NB4 (cell line): ENCODE data around the gene SPATA6L.

Experiments
- MYC ChIP-seq: IDR thresholded peaks from 2 replicates; pipeline ENCODE4 v1.6.1; 2011; ENCODE audit warnings: low read depth, low read length
- POLR2A ChIP-seq: IDR thresholded peaks from 2 replicates; pipeline ENCODE4 v1.6.1; 2011; ENCODE audit warnings: mild to moderate bottlenecking; ENCODE audit not compliant: insufficient read length; ENCODE audit errors: extremely low read depth
- TF ChIP-seq, protein P1 (sequence below): IDR thresholded peaks from one replicate; pipeline ENCODE4 v1.5.1; 2012; ENCODE audit warnings: low read depth, low read length
- TF ChIP-seq, protein P2 (sequence below): IDR thresholded peaks from 2 replicates; pipeline ENCODE4 v1.6.1; 2011; ENCODE audit warnings: low read depth, low read length

DNA sequence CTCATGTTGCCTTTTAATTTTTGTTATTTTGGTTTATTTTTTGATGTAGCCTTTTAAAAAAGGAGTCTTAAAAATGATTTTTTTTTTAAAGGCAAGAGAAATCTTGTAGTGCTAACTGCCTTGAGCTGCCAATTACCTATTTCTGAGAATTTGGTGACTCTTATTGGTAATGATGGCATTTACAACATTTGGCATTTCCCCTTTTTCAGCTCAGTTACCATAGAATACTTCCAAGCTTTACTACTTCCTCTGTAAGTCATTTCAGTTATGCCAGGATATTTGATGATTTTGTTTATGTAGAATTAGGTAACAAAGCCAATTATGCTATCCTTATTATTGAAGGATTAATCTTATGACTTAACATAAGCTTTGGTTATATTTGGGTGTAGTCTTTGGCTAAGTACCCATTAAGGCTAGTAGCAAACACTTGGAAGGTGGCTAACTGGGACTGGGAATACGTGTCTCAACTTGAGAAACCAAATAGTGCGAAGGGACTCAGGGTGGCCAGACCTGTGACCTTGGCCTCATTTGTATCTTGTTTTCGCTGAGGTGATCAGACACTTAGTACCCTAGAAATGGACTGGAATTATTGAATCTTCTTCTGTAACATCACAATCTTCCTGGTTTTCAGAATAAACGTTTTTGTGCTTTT, 40.8 kb upstream of the SPATA6L start:
- TF ChIP-seq POLR2A (no peak), MYC (no peak)
- TF ChIP-seq, protein P1, sequence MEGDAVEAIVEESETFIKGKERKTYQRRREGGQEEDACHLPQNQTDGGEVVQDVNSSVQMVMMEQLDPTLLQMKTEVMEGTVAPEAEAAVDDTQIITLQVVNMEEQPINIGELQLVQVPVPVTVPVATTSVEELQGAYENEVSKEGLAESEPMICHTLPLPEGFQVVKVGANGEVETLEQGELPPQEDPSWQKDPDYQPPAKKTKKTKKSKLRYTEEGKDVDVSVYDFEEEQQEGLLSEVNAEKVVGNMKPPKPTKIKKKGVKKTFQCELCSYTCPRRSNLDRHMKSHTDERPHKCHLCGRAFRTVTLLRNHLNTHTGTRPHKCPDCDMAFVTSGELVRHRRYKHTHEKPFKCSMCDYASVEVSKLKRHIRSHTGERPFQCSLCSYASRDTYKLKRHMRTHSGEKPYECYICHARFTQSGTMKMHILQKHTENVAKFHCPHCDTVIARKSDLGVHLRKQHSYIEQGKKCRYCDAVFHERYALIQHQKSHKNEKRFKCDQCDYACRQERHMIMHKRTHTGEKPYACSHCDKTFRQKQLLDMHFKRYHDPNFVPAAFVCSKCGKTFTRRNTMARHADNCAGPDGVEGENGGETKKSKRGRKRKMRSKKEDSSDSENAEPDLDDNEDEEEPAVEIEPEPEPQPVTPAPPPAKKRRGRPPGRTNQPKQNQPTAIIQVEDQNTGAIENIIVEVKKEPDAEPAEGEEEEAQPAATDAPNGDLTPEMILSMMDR, result no peak
- TF ChIP-seq, protein P2, sequence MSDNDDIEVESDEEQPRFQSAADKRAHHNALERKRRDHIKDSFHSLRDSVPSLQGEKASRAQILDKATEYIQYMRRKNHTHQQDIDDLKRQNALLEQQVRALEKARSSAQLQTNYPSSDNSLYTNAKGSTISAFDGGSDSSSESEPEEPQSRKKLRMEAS, result no peak
